ENCODE data around the gene SORCS1.

Gene SORCS1

DNA sequence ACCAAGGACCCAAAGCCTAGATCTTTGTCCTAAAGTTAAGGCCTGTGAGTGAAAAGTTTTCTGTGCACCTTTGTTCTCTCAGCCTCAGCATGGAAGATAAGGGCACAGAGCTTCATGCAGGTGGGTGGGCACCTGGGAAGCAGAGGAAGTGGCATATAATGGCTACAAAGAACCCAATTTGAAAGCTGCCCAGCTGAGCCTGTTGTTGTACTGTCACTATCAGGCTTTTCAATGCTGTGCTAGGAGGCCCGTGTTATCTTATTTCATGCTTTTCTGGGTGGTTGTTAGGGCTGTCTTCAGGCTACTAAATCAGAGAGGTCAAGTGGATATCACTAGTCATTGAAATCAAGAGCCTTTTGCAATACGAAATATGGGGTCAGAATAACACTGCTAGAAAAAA, 443.8 kb downstream of the SORCS1 start:
- DNase-seq = no peak

GRCh38 chr10:106716381-106716780, 448.1 kb downstream of the SORCS1 start:
- no peak for DNase-seq

- DNase-seq = no peak
Measured at GRCh38 chr10:106714734-106715555, 449.6 kb downstream of the SORCS1 start.

GRCh38 chr10:106713846-106714245, 450.7 kb downstream of the SORCS1 start:
- no peak for DNase-seq

DNA sequence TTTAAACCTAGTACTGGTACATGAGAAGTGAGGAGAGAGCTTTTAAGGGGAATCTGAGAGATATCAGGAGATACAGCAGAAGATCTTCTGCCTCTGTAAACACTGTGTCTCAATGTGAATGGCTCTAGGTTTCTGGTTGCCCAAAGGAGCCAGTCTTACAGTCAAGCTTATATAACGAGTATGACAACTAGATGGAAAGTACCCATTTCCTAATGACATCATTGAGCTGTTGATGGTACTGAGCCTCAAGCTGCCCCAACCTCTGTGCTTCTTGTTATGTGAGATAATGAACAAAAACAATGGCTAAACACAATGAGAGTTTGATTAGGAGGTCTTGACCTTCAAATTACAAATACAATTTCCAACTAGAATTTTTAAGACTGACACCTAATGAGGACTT, 451.5 kb downstream of the SORCS1 start:
- no peak for DNase-seq

DNA sequence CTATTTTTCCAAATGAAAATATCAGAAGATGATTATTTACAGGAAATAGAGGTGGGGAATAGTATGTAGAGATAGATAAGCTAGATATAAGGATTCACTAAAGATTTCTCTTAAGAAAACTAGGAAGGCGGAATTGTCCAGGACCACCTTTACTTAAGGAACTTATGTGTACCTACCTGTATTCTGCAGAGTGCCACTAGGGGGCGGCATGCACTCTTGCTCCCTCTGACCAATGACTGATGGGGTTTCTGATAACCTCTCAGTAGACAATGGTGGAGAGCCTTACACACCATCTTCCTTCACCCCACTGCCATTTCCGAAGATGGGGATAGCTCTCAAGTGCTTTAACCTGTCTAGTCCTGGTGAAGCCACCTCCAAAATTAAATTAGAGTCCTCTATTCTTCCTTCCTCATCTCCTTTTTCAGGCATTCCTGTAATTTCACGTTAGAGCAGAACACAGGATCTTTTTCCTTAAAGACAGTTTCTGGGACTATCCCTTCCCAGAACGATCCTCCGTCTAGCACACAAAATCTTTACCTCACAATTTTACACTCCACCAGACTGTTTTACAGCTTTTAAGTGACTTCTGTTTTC, 453.1 kb downstream of the SORCS1 start:
- no peak for DNase-seq

- DNase-seq = no peak
Measured at GRCh38 chr10:106708506-106708905, 456.0 kb downstream of the SORCS1 start.

DNA sequence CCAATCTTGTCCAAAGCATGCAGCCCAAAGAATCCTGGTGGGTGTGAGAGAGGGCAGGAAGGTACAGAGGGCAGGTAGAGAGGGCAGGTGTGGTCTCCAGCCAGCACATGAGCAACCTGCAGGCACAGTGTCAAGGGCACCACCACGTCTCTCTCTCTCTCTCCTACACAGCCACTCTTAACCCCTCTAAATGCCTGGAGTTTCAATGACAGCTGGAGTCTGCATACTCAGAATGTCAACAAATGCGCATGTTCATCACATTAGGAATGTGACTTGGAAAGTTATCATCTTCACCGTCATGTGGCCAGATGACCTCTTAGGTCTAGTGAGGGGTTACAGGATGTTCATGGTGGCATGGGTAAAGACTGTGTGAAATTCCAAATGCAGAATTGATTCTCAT, 456.8 kb downstream of the SORCS1 start:
- DNase-seq = no peak

GRCh38 chr10:106706127-106706526, 458.4 kb downstream of the SORCS1 start:
- DNase-seq = no peak

- DNase-seq = peak; percentile 5
Measured at GRCh38 chr10:106705681-106706100, 458.8 kb downstream of the SORCS1 start.

- DNase-seq = no peak
Measured at GRCh38 chr10:106696239-106696638, 468.3 kb downstream of the SORCS1 start.

DNA sequence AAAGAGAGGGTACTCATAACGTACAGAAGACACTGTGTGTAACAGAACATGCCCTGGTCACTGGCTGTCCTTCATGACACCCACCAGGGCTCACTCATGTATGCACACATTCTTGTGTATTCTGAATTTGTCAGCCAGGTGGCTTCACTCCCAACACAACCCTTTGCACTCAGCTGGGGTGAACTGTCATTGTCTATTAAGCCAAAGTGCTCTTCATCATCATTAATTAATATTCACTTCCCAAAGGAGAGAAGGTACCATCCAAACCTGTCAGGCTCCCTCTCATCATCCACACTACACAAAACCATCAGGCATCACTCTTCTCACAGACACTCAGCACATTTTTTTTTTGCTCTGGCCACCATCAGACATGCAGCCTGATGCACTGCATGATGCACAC, 469.8 kb downstream of the SORCS1 start:
- no peak for DNase-seq

DNA sequence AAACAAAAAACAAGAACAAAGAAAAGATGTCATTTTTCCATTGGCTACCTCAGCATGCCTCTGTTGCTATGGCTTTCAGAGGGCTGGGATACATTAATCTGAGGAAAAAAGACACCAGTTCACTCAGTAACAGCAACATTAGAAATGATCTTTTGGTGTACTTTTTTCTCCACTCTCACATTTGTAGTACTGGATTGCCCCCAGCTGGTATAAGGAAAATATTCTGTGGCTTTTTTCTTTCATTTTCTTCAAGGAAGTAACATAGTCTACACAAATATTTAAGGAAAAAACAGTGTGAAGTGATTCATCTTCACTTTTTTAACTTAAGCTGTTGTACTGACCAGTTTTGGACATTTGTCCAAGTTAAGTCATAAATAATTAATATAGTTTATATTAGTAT, 482.3 kb downstream of the SORCS1 start:
- DNase-seq = no peak

DNA sequence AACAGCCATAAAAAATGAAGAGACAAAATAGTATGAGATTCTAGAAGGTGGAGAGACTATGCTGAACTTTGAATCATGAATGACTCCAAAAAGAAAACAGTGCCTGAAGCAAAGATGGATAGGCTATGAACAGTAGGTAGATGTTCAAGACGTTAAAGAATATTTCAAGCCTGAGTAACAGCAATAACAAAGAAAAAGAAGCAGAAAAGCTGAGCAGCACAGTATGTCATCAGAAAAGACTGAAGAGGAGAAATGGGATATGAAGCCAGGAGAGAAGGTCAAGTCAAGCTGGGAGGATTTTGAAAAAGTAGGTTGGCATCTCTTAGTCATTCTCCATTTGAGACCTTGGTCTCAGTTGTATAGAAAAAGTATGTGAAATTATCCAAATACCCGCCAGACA, 484.4 kb downstream of the SORCS1 start:
- no peak for DNase-seq

DNA sequence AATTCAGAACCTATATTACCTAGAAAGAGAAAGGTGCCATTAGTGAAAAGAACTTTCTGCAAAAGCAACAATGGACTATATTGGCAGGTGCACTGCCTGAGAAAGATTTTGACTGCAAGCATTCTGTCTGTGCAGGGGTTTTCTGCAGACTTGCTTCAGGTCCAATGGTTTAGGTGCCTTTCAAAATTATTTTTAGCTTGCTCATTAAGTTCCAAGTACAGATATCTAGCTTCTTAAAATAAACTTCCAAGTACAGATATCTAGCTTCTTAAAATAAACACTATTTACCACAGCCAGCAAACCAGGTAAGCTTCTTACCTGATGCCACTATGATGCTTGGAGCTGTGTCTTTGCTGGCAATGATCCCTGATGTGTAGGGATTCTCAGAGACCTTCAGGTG, 485.2 kb downstream of the SORCS1 start:
- no peak for DNase-seq

DNA sequence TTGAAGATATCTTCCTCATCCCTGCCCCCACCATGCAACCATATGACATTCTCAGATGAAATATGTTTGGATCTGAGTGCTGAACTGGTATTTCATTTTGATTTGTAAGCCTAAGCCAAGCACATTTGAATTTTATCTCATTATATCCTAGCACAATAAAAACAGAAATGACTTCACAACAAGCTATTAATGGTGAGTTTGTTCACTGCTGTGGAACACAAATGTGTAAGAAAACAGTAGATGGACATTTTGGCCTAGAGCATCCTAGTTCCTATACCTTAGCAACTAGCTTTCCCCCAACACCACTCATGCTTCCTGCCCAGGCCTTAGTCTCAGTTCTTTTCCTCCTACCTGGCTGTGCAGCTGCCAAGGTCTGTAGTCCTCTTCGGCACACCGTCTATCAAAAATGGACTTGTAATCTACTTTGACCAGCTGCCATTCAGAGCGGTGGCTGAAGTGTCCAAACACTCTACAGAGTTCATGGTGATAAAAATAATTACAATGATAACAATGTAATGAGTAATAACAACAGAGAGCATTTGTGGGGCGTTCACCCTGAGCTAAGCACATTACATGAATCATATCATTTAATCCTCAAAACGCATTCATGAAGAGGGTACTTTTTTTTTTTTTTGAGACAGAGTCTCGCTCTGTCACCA, 491.9 kb downstream of the SORCS1 start:
- no peak for DNase-seq

- no peak for DNase-seq
Measured at GRCh38 chr10:106661767-106662140, 502.8 kb downstream of the SORCS1 start.

DNA sequence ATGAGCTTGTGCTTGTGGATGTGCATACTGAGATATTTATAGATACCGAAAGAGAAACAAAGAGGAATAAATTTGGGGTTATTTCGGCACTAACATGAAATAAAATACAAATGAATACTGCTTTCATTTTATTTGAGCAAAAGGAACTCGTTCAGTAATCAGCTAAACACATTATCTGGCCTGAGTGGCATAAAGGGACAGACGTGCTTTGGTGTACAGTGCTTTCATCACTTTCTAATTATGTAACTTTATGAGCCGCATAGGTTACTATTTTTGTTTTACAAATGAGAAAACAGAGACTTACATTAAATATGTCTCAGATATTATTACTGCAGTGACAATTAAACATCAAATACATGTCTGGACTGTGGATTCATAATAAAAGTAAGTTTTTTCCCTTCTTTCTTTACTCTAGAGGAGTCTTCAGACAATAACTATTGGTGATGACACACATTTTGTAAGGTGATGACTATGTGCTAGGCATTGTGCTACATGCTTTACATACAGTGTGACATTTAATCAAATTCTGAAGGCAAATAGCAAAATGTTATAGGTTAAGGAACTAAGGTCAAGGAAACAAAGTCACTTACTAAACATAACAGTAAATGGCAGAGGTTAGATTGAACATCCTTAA, 503.3 kb downstream of the SORCS1 start:
- DNase-seq = no peak

DNA sequence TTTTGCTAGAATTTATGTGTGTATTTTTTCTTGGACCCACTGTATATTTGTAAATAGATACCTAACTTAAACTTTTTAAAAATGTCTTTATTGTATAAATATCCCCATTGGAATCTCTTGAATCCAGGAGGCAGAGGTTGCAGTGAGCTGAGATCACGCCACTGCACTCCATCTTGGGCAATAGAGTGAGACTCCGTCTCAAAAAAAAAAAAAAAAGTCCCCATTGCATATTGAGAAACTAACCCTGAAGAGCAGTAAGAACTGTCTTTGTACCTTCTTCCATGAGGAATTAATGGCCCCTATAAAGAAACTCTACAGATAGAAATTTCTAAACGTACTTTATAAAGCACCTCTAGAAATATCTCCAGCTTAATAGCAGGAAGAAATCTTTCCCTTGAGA, 504.0 kb downstream of the SORCS1 start:
- DNase-seq = no peak

- no peak for DNase-seq
Measured at GRCh38 chr10:106655636-106656035, 508.9 kb downstream of the SORCS1 start.

DNA sequence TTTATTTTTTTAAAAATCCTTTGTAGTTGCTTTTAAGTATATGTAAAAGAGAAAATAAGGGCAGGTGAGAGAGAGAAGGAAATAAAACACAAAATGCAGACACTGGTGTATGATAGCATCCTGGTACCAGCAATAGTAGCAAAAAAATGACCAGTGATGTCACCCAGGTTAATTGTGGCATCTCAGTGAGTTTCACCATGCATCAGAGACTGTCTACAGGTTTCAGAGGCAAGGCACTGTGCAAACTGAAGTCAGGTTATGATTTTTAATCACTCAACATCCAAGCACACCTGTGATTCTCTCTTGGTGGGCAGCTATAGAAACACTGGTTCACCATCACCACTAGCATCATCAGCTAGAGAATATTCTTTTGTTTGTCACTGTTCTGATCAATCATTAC, 509.3 kb downstream of the SORCS1 start:
- DNase-seq = no peak

GRCh38 chr10:106652279-106652678, 512.2 kb downstream of the SORCS1 start:
- no peak for DNase-seq

DNA sequence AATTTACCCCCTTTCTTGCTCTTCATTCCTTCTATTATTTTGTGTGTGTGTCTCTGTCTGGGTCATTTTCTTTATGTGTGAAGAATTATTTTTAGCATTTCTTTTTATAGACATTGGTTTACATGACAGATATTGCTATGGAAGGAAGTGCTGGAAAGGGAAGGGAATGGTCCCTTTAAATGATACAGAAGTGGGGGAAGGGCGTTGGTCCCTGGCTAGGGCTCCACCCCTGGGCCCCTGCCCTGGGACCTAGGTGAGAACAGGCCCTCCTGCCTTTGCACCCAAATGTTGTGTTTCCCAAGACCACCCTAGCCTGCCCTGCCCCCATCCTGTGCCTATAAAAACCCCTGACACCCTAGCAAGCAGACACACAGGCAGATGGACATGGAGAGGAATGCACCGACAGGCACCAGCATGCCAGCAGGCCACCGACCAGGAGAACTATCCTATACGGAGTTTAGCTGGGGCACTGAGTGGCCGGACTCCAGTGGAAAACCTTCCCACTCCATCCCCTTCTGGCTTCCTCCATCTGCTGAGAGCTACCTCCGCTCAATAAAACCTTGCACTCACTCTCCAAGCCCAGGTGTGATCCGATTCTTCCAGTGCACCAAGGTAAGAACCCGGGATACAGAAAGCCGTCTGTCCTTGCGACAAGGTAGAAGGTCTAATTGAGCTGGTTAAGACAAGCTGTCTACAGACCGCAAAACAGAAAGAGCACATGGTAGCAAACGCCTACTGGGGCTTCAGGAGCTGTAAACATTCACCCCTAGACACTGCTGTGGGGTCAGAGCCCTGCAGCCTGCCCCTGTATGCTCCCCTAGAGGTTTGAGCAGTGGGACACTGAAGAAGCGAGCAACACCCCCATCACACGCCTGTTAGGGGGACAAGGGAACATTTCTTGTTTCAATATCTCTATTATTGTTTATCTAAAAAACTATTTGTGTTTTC, 515.7 kb downstream of the SORCS1 start:
- DNase-seq = no peak

Data from NCI-H345 (cell line).